Activated CD4-positive, alpha-beta T cell treated with anti-CD3 and anti-CD28 coated beads, Interleukin-2, amount 10 ng/mL, durations not matched to agents 7 days and 5 days (primary cell): ENCODE data around the gene RALGAPA2. TPM values are rescaled to one million over a fixed set of nuclear protein-coding genes. Genes with fewer than 3 reads are reported as not detected.

ENCODE experiments used
- CTCF ChIA-PET: fragments of 350-600 bp; sonication (Branson Sonifier 250); formaldehyde crosslinking; loops from one replicate; lab custom pipeline; 2021; ENCODE audit warnings: antibody characterized with exemption; lab: Charles Lee
- POLR2A ChIA-PET: fragments of 350-600 bp; sonication (Branson Sonifier 250); formaldehyde crosslinking; loops from one replicate; lab custom pipeline; 2021; ENCODE audit warnings: antibody characterized with exemption; lab: Charles Lee
- DNase-seq: peaks from one replicate; pipeline ENCODE4 v3.0.0-alpha.2; 2020
- H3K27ac Mint-ChIP-seq: one replicate; pipeline ENCODE4 v1.8.0; 2021; ENCODE audit warnings: mild to moderate bottlenecking, moderate library complexity, mixed read lengths
- H3K27me3 Mint-ChIP-seq: one replicate; pipeline ENCODE4 v1.8.0; 2021; ENCODE audit warnings: mixed read lengths
- H3K36me3 Mint-ChIP-seq: one replicate; pipeline ENCODE4 v1.8.0; 2021; ENCODE audit warnings: low read depth, mixed read lengths
- H3K4me1 Mint-ChIP-seq: one replicate; pipeline ENCODE4 v1.8.0; 2021; ENCODE audit warnings: mixed read lengths
- H3K4me3 Mint-ChIP-seq: one replicate; pipeline ENCODE4 v1.8.0; 2021; ENCODE audit warnings: mild to moderate bottlenecking, moderate library complexity, mixed read lengths
- H3K9me3 Mint-ChIP-seq: one replicate; pipeline ENCODE4 v1.8.0; 2021; ENCODE audit warnings: mixed read lengths
- total RNA-seq, 2 experiments: library from RNA; stranded (reverse); gene quantifications; one replicate each; pipeline ENCODE4 v1.2.3, GENCODE V29; 2021

Gene RALGAPA2
- total RNA-seq, 2 experiments from 2014 or later, result 26.4 to 31.7 TPM

- no peak overlapping the region for H3K4me3 Mint-ChIP-seq
- no peak for DNase-seq
- ChIA-PET POLR2A (no interaction called here), CTCF (interaction anchor here (1.1 kb wide), 1 partner anchor 10 kb away, joined by 5 read pairs; no protein-coding TSS in a partner anchor)
- peaks cover 1% of the 10 kb centered on the region for H3K36me3 Mint-ChIP-seq
- no peak overlapping the region for H3K27ac Mint-ChIP-seq
- H3K9me3 Mint-ChIP-seq, result no peaks in the 10 kb centered on the region
- no peaks in the 10 kb centered on the region for H3K27me3 Mint-ChIP-seq
- H3K4me1 Mint-ChIP-seq, result peaks cover 6% of the 10 kb centered on the region
Observed at GRCh38 chr20:20690676-20691476, 21.6 kb downstream of the RALGAPA2 start.

GRCh38 chr20:20687319-20687718, 25.1 kb downstream of the RALGAPA2 start:
- Mint-ChIP-seq H3K4me1 (peaks cover 31% of the 10 kb centered on the region), H3K27ac (no peak overlapping the region), H3K27me3 (no peaks in the 10 kb centered on the region), H3K4me3 (no peak overlapping the region), H3K9me3 (no peaks in the 10 kb centered on the region), H3K36me3 (peaks cover 3% of the 10 kb centered on the region)
- DNase-seq, result no peak
- POLR2A ChIA-PET, result no interaction called here
- CTCF ChIA-PET, result interaction anchor here (0.5 kb wide), 1 partner anchor 139 kb away, joined by 3 read pairs; no protein-coding TSS in a partner anchor

GRCh38 chr20:20685635-20686034, 26.8 kb downstream of the RALGAPA2 start:
- H3K9me3 Mint-ChIP-seq, result no peaks in the 10 kb centered on the region
- peaks cover 44% of the 10 kb centered on the region for H3K4me1 Mint-ChIP-seq
- peaks cover 3% of the 10 kb centered on the region for H3K36me3 Mint-ChIP-seq
- no peaks in the 10 kb centered on the region for H3K27me3 Mint-ChIP-seq
- ChIA-PET CTCF (interaction anchor here (0.6 kb wide), 1 partner anchor 52 kb away, joined by 6 read pairs; no protein-coding TSS in a partner anchor), POLR2A (no interaction called here)
- no peak overlapping the region for H3K27ac Mint-ChIP-seq
- DNase-seq, result no peak
- no peak overlapping the region for H3K4me3 Mint-ChIP-seq

GRCh38 chr20:20683481-20684321, 28.7 kb downstream of the RALGAPA2 start:
- no peak for DNase-seq
- Mint-ChIP-seq H3K9me3 (no peaks in the 10 kb centered on the region), H3K27ac (peak overlapping the region; percentile 32), H3K4me1 (peaks cover 45% of the 10 kb centered on the region), H3K27me3 (no peaks in the 10 kb centered on the region), H3K36me3 (peaks cover 3% of the 10 kb centered on the region), H3K4me3 (no peak overlapping the region)
- ChIA-PET POLR2A (no interaction called here), CTCF (interaction anchor here (1.1 to 1.4 kb wide), 2 partner anchors 9 to 17 kb away, joined by 3 read pairs; no protein-coding TSS in a partner anchor)

GRCh38 chr20:20683020-20683419, 29.4 kb downstream of the RALGAPA2 start:
- Mint-ChIP-seq H3K4me3 (no peak overlapping the region), H3K27me3 (no peaks in the 10 kb centered on the region), H3K36me3 (peaks cover 9% of the 10 kb centered on the region), H3K4me1 (peaks cover 41% of the 10 kb centered on the region), H3K27ac (no peak overlapping the region), H3K9me3 (no peaks in the 10 kb centered on the region)
- CTCF ChIA-PET, result no interaction called here
- no peak for DNase-seq
- POLR2A ChIA-PET, result no interaction called here

- Mint-ChIP-seq H3K9me3 (no peaks in the 10 kb centered on the region), H3K36me3 (peaks cover 11% of the 10 kb centered on the region), H3K27me3 (no peaks in the 10 kb centered on the region), H3K27ac (peak overlapping the region; percentile 15), H3K4me1 (peaks cover 41% of the 10 kb centered on the region), H3K4me3 (no peak overlapping the region)
- CTCF ChIA-PET, result interaction anchor here (1.0 to 1.4 kb wide), 2 partner anchors 9 to 12 kb away, joined by 4 to 5 read pairs; no protein-coding TSS in a partner anchor
- DNase-seq, result no peak
- POLR2A ChIA-PET, result no interaction called here
Observed at GRCh38 chr20:20680991-20681508, 31.4 kb downstream of the RALGAPA2 start.

GRCh38 chr20:20679316-20679715, 33.1 kb downstream of the RALGAPA2 start:
- H3K27ac Mint-ChIP-seq, result no peak overlapping the region
- H3K27me3 Mint-ChIP-seq, result no peaks in the 10 kb centered on the region
- DNase-seq, result no peak
- H3K4me3 Mint-ChIP-seq, result no peak overlapping the region
- peaks cover 10% of the 10 kb centered on the region for H3K36me3 Mint-ChIP-seq
- no peaks in the 10 kb centered on the region for H3K9me3 Mint-ChIP-seq
- ChIA-PET CTCF (no interaction called here), POLR2A (no interaction called here)
- H3K4me1 Mint-ChIP-seq, result peaks cover 33% of the 10 kb centered on the region

- POLR2A ChIA-PET, result no interaction called here
- Mint-ChIP-seq H3K4me1 (peaks cover 14% of the 10 kb centered on the region), H3K27ac (no peak overlapping the region), H3K9me3 (no peaks in the 10 kb centered on the region), H3K27me3 (no peaks in the 10 kb centered on the region), H3K36me3 (peaks cover 12% of the 10 kb centered on the region), H3K4me3 (no peak overlapping the region)
- CTCF ChIA-PET, result no interaction called here
- DNase-seq, result no peak
Observed at GRCh38 chr20:20677186-20677585, 35.3 kb downstream of the RALGAPA2 start.

GRCh38 chr20:20668639-20669038, 43.8 kb downstream of the RALGAPA2 start:
- H3K4me3 Mint-ChIP-seq, result no peak overlapping the region
- DNase-seq, result no peak
- peaks cover 6% of the 10 kb centered on the region for H3K36me3 Mint-ChIP-seq
- ChIA-PET CTCF (interaction anchor here (1.2 kb wide), 1 partner anchor 13 kb away, joined by 4 read pairs; no protein-coding TSS in a partner anchor), POLR2A (no interaction called here)
- H3K27ac Mint-ChIP-seq, result no peak overlapping the region
- H3K4me1 Mint-ChIP-seq, result peaks cover 22% of the 10 kb centered on the region
- no peaks in the 10 kb centered on the region for H3K27me3 Mint-ChIP-seq
- H3K9me3 Mint-ChIP-seq, result no peaks in the 10 kb centered on the region

- Mint-ChIP-seq H3K27me3 (no peaks in the 10 kb centered on the region), H3K36me3 (peaks cover 4% of the 10 kb centered on the region), H3K4me1 (peaks cover 22% of the 10 kb centered on the region), H3K27ac (no peak overlapping the region), H3K9me3 (no peaks in the 10 kb centered on the region), H3K4me3 (no peak overlapping the region)
- DNase-seq, result no peak
- ChIA-PET CTCF (no interaction called here), POLR2A (no interaction called here)
Observed at GRCh38 chr20:20666359-20666758, 46.1 kb downstream of the RALGAPA2 start.

GRCh38 chr20:20665606-20666332, 46.7 kb downstream of the RALGAPA2 start:
- CTCF ChIA-PET, result no interaction called here

More at GRCh38 chr20:20665606-20666332, 46.7 kb downstream of the RALGAPA2 start:
- Mint-ChIP-seq H3K9me3 (no peaks in the 10 kb centered on the region), H3K27me3 (no peaks in the 10 kb centered on the region), H3K4me1 (peaks cover 22% of the 10 kb centered on the region), H3K36me3 (peaks cover 4% of the 10 kb centered on the region), H3K4me3 (no peak overlapping the region), H3K27ac (no peak overlapping the region)
- POLR2A ChIA-PET, result no interaction called here
- no peak for DNase-seq
